ENCODE results near the gene DIPK2B. TPM values are rescaled to one million over a fixed set of nuclear protein-coding genes. Genes with fewer than 3 reads are reported as not detected.

Gene DIPK2B
- total RNA-seq, 1 donor from 2014 or later, result 10.4 TPM

DNA sequence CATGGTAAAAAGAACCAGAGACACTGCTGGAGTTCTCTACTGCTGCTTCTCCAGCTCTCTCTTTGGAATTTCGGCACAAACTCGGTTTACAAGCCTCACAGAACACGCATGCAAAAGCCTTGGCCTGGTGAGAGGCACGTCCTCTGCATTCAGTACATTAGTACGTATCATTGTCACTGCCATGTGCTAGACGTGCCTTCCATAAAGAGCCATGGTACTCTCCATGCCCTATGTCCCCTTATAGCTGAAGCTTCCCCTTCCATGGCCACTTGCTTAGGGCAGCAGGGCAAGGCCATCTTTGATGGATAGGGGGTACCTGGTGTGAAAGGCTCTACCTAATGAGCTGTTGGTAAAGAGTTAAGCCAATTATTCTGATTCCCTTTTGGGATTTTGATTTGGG lies 35.0 kb downstream of the DIPK2B start:
- H3K27ac ChIP-seq (ENCODE audit: low read depth, low read length), result no peak overlapping the region
- no peaks in the 10 kb centered on the region for H3K4me1 ChIP-seq (ENCODE audit: control insufficient read depth in 3 of 3, insufficient read depth in 3 of 3, low read length in 3 of 3)
- H3K9ac ChIP-seq (ENCODE audit: low read depth in 1 of 3, low read length in 3 of 3), result no peak overlapping the region
- peaks cover 0 to 3% (median 0%) of the 10 kb centered on the region in 3 donors for H3K9me3 ChIP-seq (ENCODE audit: control insufficient read depth in 3 of 3, low read length in 3 of 3)
- H3K36me3 ChIP-seq (ENCODE audit: control insufficient read depth in 3 of 3, insufficient read depth in 3 of 3, low read length in 3 of 3), result no peaks in the 10 kb centered on the region
- peaks cover 0 to 4% (median 0%) of the 10 kb centered on the region in 3 donors for H3K27me3 ChIP-seq (ENCODE audit: control insufficient read depth in 3 of 3, insufficient read depth in 3 of 3, low read length in 3 of 3)
- H3K4me3 ChIP-seq (ENCODE audit: low read length in 3 of 3), result no peak overlapping the region

DNA sequence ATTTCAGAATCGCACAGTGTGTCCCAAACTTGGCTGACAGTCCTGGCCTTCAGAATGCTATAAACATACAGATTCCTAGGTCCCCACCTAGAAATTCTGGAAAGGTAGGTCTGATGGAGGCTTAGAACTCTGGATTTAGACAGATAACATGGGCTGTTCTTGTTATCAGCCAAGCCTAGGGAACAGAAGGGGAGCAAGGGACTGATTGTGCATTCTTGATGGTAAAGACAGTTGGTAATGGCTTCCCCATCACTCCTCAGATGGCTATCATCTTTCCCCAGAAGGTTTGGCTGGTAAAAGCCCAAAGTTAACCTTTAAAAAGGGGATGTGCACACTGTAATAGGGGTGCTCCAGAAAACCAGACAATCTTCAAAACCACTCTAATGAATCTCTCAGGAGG lies 35.7 kb downstream of the DIPK2B start:
- Histone ChIP-seq H3K27ac (ENCODE audit: low read depth, low read length) (no peak overlapping the region), H3K4me3 (ENCODE audit: low read length in 3 of 3) (no peak overlapping the region), H3K27me3 (ENCODE audit: control insufficient read depth in 3 of 3, insufficient read depth in 3 of 3, low read length in 3 of 3) (peaks cover 0 to 4% (median 0%) of the 10 kb centered on the region in 3 donors), H3K36me3 (ENCODE audit: control insufficient read depth in 3 of 3, insufficient read depth in 3 of 3, low read length in 3 of 3) (no peaks in the 10 kb centered on the region), H3K9ac (ENCODE audit: low read depth in 1 of 3, low read length in 3 of 3) (no peak overlapping the region), H3K9me3 (ENCODE audit: control insufficient read depth in 3 of 3, low read length in 3 of 3) (peaks cover 0 to 3% (median 0%) of the 10 kb centered on the region in 3 donors), H3K4me1 (ENCODE audit: control insufficient read depth in 3 of 3, insufficient read depth in 3 of 3, low read length in 3 of 3) (no peaks in the 10 kb centered on the region)

DNA sequence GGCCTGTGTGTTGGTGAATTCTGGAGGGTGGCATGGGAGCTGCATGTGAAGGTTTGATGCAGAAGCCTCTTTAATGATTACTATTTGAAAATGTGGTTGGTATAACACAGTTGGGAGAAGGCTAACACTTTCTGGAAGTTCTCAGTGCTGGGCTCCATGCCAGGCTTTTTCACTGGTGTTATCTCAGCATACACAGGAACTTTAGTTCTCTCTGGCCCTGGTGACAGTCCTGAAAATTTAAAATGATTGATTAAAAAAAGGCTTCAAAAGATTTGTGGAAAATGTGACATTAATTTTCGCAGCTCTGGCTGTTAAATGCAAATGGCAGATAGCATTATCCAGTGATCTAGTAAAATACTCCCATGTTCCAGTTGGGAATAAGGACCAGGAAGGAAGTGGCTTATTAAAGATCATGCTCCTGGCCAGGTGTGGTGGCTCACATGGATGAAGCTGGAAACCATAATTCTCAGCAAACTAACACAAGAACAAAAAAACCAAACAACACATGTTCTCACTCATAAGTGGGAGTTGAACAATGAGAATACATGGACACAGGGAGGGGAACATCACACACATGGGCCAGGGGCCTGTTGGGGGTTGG lies 36.6 kb downstream of the DIPK2B start:
- Histone ChIP-seq H3K27ac (ENCODE audit: low read depth, low read length) (no peak overlapping the region), H3K9me3 (ENCODE audit: control insufficient read depth in 3 of 3, low read length in 3 of 3) (peaks cover 0 to 3% (median 0%) of the 10 kb centered on the region in 3 donors), H3K27me3 (ENCODE audit: control insufficient read depth in 3 of 3, insufficient read depth in 3 of 3, low read length in 3 of 3) (peaks cover 0 to 4% (median 0%) of the 10 kb centered on the region in 3 donors), H3K4me3 (ENCODE audit: low read length in 3 of 3) (no peak overlapping the region), H3K4me1 (ENCODE audit: control insufficient read depth in 3 of 3, insufficient read depth in 3 of 3, low read length in 3 of 3) (no peaks in the 10 kb centered on the region), H3K9ac (ENCODE audit: low read depth in 1 of 3, low read length in 3 of 3) (no peak overlapping the region), H3K36me3 (ENCODE audit: control insufficient read depth in 3 of 3, insufficient read depth in 3 of 3, low read length in 3 of 3) (no peaks in the 10 kb centered on the region)

DNA sequence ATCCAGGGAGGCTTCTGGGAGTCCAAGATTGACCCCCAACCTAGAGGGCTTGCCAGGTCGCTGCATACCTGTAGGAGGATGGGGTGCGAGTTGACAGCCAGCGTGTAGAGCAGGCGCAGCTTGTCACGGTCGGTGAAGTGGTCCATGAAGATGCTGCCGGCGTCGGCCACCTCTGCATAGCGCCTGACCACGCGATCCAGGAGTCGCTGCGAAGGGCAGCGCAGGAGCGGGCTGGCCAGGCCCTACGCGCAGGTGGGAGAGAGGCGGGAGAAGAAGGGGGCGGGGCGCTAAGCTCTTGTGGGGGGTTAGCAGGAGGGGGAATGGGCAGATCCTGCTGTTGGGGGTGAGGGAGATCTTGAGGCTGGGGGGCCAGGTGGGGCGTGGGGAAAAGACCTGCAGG lies 43.0 kb downstream of the DIPK2B start:
- Histone ChIP-seq H3K36me3 (ENCODE audit: control insufficient read depth in 3 of 3, insufficient read depth in 3 of 3, low read length in 3 of 3) (no peaks in the 10 kb centered on the region), H3K4me1 (ENCODE audit: control insufficient read depth in 3 of 3, insufficient read depth in 3 of 3, low read length in 3 of 3) (no peaks in the 10 kb centered on the region), H3K27ac (ENCODE audit: low read depth, low read length) (no peak overlapping the region), H3K27me3 (ENCODE audit: control insufficient read depth in 3 of 3, insufficient read depth in 3 of 3, low read length in 3 of 3) (no peaks in the 10 kb centered on the region), H3K4me3 (ENCODE audit: low read length in 3 of 3) (no peak overlapping the region), H3K9ac (ENCODE audit: low read depth in 1 of 3, low read length in 3 of 3) (no peak overlapping the region), H3K9me3 (ENCODE audit: control insufficient read depth in 3 of 3, low read length in 3 of 3) (peaks cover 0 to 3% (median 0%) of the 10 kb centered on the region in 3 donors)

DNA sequence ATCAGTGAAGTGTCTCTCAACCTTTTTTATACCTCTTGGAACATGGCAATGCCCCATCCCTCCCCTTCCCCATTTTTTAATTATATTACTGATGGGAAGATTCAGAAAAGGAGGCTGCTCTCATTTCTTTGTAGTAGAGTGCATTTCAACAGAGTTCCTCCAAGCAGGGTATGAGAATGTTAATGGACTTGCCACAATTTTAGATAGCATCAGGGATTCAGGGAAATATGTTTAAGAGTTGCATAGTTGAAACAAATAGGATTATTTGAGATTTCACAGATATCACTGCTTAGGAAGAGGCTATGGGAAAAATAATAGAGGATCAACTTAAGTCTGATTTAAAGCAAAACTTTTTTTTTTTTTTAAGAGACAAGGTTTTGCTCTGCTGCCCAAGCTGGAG lies 46.2 kb downstream of the DIPK2B start:
- no peaks in the 10 kb centered on the region for H3K4me1 ChIP-seq (ENCODE audit: control insufficient read depth in 3 of 3, insufficient read depth in 3 of 3, low read length in 3 of 3)
- H3K4me3 ChIP-seq (ENCODE audit: low read length in 3 of 3), result no peak overlapping the region
- no peaks in the 10 kb centered on the region for H3K27me3 ChIP-seq (ENCODE audit: control insufficient read depth in 3 of 3, insufficient read depth in 3 of 3, low read length in 3 of 3)
- H3K27ac ChIP-seq (ENCODE audit: low read depth, low read length), result no peak overlapping the region
- H3K9me3 ChIP-seq (ENCODE audit: control insufficient read depth in 3 of 3, low read length in 3 of 3), result no peaks in the 10 kb centered on the region
- no peak overlapping the region for H3K9ac ChIP-seq (ENCODE audit: low read depth in 1 of 3, low read length in 3 of 3)
- H3K36me3 ChIP-seq (ENCODE audit: control insufficient read depth in 3 of 3, insufficient read depth in 3 of 3, low read length in 3 of 3), result no peaks in the 10 kb centered on the region

DNA sequence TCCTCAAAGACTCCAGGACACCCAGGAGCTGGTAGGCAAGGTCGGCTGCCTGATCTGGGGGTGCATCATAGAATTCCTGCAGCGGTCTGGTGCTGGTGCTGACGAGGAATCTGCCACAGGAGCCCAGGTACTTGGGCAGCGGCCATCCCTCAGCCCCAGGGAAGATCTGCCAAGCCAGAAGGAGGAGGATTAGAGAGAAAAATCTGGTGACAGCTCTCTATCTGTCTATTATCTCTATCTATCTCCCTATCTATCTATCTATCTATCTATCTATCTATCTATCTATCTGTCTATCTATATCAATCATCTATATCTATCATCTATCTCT lies 46.7 kb downstream of the DIPK2B start:
- Histone ChIP-seq H3K9ac (ENCODE audit: low read depth in 1 of 3, low read length in 3 of 3) (no peak overlapping the region), H3K27me3 (ENCODE audit: control insufficient read depth in 3 of 3, insufficient read depth in 3 of 3, low read length in 3 of 3) (peaks cover 0 to under 1% (median 0%) of the 10 kb centered on the region in 3 donors), H3K4me1 (ENCODE audit: control insufficient read depth in 3 of 3, insufficient read depth in 3 of 3, low read length in 3 of 3) (no peaks in the 10 kb centered on the region), H3K9me3 (ENCODE audit: control insufficient read depth in 3 of 3, low read length in 3 of 3) (no peaks in the 10 kb centered on the region), H3K36me3 (ENCODE audit: control insufficient read depth in 3 of 3, insufficient read depth in 3 of 3, low read length in 3 of 3) (no peaks in the 10 kb centered on the region), H3K4me3 (ENCODE audit: low read length in 3 of 3) (no peak overlapping the region), H3K27ac (ENCODE audit: low read depth, low read length) (no peak overlapping the region)

Measured in skeletal muscle tissue (tissue), 4 donors.